ENCODE data around the gene ZGLP1.

The ZGLP1 gene

DNA sequence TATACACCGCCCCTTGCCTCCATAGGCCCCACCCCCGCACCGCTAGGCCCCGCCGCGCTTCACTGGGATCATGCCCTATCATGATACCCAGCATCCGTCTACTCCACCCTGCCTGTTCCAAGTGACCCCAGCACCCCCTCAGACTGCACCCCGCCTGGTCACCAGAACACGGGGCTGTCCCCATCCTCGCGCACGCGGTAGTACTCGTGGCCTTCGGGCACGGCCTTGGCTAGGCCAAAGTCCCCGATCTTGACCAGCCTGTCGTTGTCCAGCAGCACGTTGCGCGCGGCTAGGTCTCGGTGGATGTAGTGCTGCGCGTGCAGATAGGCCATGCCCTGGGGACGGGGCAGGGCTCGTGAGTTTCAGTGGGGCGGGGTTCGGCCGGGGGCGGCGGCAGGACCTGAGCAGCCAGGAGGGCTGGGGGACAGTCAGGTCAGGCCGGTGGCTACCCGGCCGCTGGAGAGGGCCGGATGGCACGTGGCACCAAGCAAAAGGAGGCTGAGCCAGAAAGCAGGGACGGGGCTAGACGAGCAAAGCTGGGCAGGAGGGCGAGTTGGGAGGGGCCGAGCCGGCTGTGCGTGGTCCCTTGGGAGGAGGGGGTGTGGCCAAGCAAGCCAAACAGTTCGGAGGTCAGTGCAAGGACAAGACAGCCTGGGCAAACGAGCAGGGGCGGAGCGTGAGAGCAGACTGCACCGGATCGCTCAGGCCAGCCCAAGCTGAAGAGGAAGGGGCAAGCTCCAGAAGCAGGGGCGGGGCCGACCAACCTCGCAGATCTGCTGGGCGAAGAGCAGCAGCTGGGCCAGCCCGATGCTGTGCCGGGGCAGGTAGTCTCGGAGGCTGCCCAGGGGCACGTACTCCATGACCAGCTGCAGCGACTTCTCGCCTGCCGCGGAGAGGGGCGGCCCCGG, 43.4 kb upstream of the ZGLP1 start:
- H3K4me3 ChIP-seq (ENCODE audit: low read length), result no peak overlapping the region
- H3K27ac ChIP-seq (ENCODE audit: low read length), result no peak overlapping the region
- no peak overlapping the region for H3K9ac ChIP-seq (ENCODE audit: low read length)

DNA sequence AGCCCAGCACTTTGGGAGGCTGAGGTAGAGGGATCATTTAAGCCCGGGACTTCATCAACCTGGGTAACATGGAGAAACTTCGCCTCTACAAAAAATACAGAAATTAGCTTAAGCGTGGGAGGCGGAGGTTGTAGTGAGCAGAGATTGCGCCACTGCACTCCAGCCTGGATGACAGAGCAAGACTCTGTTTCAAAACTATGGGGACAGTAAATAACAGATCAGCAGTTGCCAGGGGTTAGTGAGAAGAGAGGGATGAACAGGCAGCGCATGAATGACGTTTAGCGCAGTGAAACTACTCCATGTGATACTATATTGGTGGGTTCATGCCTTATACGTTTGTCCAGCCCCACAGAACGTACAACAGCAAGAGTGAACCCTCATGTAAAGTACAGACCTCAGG, 36.9 kb upstream of the ZGLP1 start:
- no peaks in the 10 kb centered on the region for H3K9me2 ChIP-seq (replicated peaks; ENCODE audit: insufficient read depth, low read length)
- no peaks in the 10 kb centered on the region for H3K4me1 ChIP-seq (ENCODE audit: low read length)
- no peaks in the 10 kb centered on the region for H3K9me3 ChIP-seq (replicated peaks; ENCODE audit: insufficient read depth, low read length)
- TF ChIP-seq, protein P1, sequence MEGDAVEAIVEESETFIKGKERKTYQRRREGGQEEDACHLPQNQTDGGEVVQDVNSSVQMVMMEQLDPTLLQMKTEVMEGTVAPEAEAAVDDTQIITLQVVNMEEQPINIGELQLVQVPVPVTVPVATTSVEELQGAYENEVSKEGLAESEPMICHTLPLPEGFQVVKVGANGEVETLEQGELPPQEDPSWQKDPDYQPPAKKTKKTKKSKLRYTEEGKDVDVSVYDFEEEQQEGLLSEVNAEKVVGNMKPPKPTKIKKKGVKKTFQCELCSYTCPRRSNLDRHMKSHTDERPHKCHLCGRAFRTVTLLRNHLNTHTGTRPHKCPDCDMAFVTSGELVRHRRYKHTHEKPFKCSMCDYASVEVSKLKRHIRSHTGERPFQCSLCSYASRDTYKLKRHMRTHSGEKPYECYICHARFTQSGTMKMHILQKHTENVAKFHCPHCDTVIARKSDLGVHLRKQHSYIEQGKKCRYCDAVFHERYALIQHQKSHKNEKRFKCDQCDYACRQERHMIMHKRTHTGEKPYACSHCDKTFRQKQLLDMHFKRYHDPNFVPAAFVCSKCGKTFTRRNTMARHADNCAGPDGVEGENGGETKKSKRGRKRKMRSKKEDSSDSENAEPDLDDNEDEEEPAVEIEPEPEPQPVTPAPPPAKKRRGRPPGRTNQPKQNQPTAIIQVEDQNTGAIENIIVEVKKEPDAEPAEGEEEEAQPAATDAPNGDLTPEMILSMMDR (IDR thresholded peaks at IDR 0.05; ENCODE audit: low read length), result no peak
- no peak for TF ChIP-seq EZH2 (optimal IDR thresholded peaks at IDR 0.05; ENCODE audit: low read depth, low read length)
- no peak for TF ChIP-seq EZH2phosphoT487 (IDR thresholded peaks at IDR 0.05; ENCODE audit: low read length)
- no peaks in the 10 kb centered on the region for H3K36me3 ChIP-seq (replicated peaks; ENCODE audit: insufficient read depth, low read length)
- no peak overlapping the region for H2AFZ ChIP-seq (ENCODE audit: low read length)
- no peak overlapping the region for H3K4me2 ChIP-seq (ENCODE audit: low read depth, low read length)
- H3K27me3 ChIP-seq (replicated peaks; ENCODE audit: insufficient read depth, low read length), result no peaks in the 10 kb centered on the region
- no peak overlapping the region for H3K4me3 ChIP-seq (ENCODE audit: low read length)
- H3K9ac ChIP-seq (ENCODE audit: low read length), result no peak overlapping the region
- H4K20me1 ChIP-seq (ENCODE audit: insufficient read depth, low read length), result no peaks in the 10 kb centered on the region
- no peaks in the 10 kb centered on the region for H3F3A ChIP-seq (ENCODE audit: insufficient read depth, low read length)
- H3K27ac ChIP-seq (ENCODE audit: low read length), result no peak overlapping the region
- no peak for DNase-seq
- H3K79me2 ChIP-seq (ENCODE audit: low read length), result no peaks in the 10 kb centered on the region

More for the DNA sequence above, 43.4 kb upstream of the ZGLP1 start:
- Histone ChIP-seq H3K27me3 (replicated peaks; ENCODE audit: insufficient read depth, low read length) (no peaks in the 10 kb centered on the region), H4K20me1 (ENCODE audit: insufficient read depth, low read length) (no peaks in the 10 kb centered on the region), H3K9me3 (replicated peaks; ENCODE audit: insufficient read depth, low read length) (no peaks in the 10 kb centered on the region), H3K4me2 (ENCODE audit: low read depth, low read length) (no peak overlapping the region), H3K4me1 (ENCODE audit: low read length) (no peaks in the 10 kb centered on the region), H2AFZ (ENCODE audit: low read length) (no peak overlapping the region), H3F3A (ENCODE audit: insufficient read depth, low read length) (0 out of 2 replicates have a peak, but pooled peaks cover 3% of the 10 kb centered on the region), H3K36me3 (replicated peaks; ENCODE audit: insufficient read depth, low read length) (0 out of 2 replicates have a peak, but pooled peaks cover 2% of the 10 kb centered on the region), H3K79me2 (ENCODE audit: low read length) (no peaks in the 10 kb centered on the region), H3K9me2 (replicated peaks; ENCODE audit: insufficient read depth, low read length) (no peaks in the 10 kb centered on the region)
- TF ChIP-seq EZH2phosphoT487 (IDR thresholded peaks at IDR 0.05; ENCODE audit: low read length), result no peak
- no peak for TF ChIP-seq EZH2 (optimal IDR thresholded peaks at IDR 0.05; ENCODE audit: low read depth, low read length)
- TF ChIP-seq, protein P1 (IDR thresholded peaks at IDR 0.05; ENCODE audit: low read length), result no peak
- no peak for DNase-seq

DNA sequence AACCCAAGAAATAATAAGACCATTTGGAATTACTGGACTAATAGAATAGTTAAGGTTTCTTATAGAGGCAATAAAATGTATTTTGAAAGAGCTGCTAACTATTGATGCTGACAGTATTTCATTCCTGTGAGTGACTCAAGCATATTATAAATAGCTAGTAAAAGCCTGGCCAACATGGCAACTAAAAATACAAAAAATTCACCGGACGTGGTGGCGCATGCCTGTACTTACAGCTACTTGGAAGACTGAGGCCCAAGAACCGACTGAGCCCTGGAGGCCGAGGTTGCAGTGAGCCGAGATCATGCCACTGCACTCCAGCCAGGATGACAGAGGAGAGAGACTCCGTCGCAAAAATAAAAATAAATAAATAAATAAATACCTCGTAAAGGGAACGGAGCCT, 35.2 kb upstream of the ZGLP1 start:
- Histone ChIP-seq H4K20me1 (ENCODE audit: insufficient read depth, low read length) (no peaks in the 10 kb centered on the region), H3K4me1 (ENCODE audit: low read length) (peaks cover 3% of the 10 kb centered on the region; the same call in 1 of the 2 replicates), H3K4me3 (ENCODE audit: low read length) (no peak overlapping the region), H3F3A (ENCODE audit: insufficient read depth, low read length) (no peaks in the 10 kb centered on the region), H3K79me2 (ENCODE audit: low read length) (no peaks in the 10 kb centered on the region), H3K9me3 (replicated peaks; ENCODE audit: insufficient read depth, low read length) (no peaks in the 10 kb centered on the region), H3K9ac (ENCODE audit: low read length) (no peak overlapping the region), H3K9me2 (replicated peaks; ENCODE audit: insufficient read depth, low read length) (no peaks in the 10 kb centered on the region), H3K27me3 (replicated peaks; ENCODE audit: insufficient read depth, low read length) (no peaks in the 10 kb centered on the region), H2AFZ (ENCODE audit: low read length) (no peak overlapping the region), H3K4me2 (ENCODE audit: low read depth, low read length) (no peak overlapping the region), H3K36me3 (replicated peaks; ENCODE audit: insufficient read depth, low read length) (no peaks in the 10 kb centered on the region), H3K27ac (ENCODE audit: low read length) (no peak overlapping the region)
- TF ChIP-seq, protein P1 (IDR thresholded peaks at IDR 0.05; ENCODE audit: low read length), result no peak
- TF ChIP-seq EZH2 (optimal IDR thresholded peaks at IDR 0.05; ENCODE audit: low read depth, low read length), result no peak
- TF ChIP-seq EZH2phosphoT487 (IDR thresholded peaks at IDR 0.05; ENCODE audit: low read length), result no peak
- no peak for DNase-seq
